ENCODE results near the gene NACC2.

- TF ChIP-seq, protein P1, sequence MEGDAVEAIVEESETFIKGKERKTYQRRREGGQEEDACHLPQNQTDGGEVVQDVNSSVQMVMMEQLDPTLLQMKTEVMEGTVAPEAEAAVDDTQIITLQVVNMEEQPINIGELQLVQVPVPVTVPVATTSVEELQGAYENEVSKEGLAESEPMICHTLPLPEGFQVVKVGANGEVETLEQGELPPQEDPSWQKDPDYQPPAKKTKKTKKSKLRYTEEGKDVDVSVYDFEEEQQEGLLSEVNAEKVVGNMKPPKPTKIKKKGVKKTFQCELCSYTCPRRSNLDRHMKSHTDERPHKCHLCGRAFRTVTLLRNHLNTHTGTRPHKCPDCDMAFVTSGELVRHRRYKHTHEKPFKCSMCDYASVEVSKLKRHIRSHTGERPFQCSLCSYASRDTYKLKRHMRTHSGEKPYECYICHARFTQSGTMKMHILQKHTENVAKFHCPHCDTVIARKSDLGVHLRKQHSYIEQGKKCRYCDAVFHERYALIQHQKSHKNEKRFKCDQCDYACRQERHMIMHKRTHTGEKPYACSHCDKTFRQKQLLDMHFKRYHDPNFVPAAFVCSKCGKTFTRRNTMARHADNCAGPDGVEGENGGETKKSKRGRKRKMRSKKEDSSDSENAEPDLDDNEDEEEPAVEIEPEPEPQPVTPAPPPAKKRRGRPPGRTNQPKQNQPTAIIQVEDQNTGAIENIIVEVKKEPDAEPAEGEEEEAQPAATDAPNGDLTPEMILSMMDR (IDR thresholded peaks at IDR 0.05; ENCODE audit: low read depth, low read length, poor library complexity, severe bottlenecking), result no peak
- TF ChIP-seq EZH2phosphoT487 (IDR thresholded peaks at IDR 0.05; ENCODE audit: borderline replicate concordance, low read length), result no peak
Observed at GRCh38 chr9:136081113-136081825, 13.8 kb downstream of the NACC2 start.

Data from DOHH2 (cell line).